Measurements from ENCODE around the gene KNDC1. TPM values are rescaled to one million over a fixed set of nuclear protein-coding genes. Genes with fewer than 3 reads are reported as not detected.
"Not testable (repeated sequence)": the region's sequence is repeated elsewhere in the genome, so short reads cannot be mapped to it uniquely, and the experiment has no call there.

KNDC1 gene
- total RNA-seq, 2 experiments from 2014 or later: not detected

DNA sequence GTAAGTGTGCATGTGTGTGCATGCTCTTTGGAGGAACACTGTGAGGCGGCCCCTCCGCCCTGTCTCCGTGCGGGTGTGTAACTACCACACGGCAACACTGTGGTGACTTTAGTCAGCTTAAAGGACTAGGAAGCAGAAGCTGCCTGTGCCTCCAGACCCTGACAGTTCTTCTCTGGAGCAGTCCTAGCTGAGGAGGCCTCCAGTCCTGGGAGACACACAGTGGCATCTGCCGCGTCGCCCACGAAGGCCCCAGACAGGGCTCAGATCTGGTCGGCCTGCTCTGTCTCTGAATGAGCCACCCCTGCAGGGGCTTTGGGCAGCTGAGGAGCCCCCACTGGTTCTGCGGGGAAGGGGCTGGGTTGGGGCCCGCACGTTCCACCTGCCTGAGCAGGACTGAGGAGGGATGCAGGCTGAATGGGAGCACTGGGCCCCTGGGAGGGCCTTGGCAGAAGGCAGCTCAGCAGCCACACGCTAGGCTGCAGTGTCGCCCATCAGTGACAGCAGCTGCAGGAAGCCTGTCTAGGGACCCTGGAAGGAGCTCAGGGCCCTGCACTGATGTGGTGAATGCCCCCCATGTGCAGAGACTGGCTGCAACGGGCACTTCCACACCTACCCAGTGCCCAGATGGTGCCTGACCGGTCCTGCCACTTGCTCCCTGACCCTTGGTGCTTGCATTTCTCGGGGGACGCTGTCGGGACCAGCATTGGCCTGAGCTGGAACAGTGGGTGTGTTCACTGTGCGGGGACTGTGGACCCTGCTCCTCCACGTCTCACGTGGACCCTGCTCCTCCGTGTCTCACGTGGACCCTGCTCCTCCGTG, 27.3 kb upstream of the KNDC1 start:
- no peak overlapping the region for H3K4me3 Mint-ChIP-seq
- H3K27me3 Mint-ChIP-seq: no peaks in the 10 kb centered on the region
- no peak overlapping the region for H3K27ac Mint-ChIP-seq
- H3K9me3 Mint-ChIP-seq: no peaks in the 10 kb centered on the region
- no peak for DNase-seq
- no peaks in the 10 kb centered on the region for H3K36me3 Mint-ChIP-seq
- no peaks in the 10 kb centered on the region for H3K4me1 Mint-ChIP-seq

DNA sequence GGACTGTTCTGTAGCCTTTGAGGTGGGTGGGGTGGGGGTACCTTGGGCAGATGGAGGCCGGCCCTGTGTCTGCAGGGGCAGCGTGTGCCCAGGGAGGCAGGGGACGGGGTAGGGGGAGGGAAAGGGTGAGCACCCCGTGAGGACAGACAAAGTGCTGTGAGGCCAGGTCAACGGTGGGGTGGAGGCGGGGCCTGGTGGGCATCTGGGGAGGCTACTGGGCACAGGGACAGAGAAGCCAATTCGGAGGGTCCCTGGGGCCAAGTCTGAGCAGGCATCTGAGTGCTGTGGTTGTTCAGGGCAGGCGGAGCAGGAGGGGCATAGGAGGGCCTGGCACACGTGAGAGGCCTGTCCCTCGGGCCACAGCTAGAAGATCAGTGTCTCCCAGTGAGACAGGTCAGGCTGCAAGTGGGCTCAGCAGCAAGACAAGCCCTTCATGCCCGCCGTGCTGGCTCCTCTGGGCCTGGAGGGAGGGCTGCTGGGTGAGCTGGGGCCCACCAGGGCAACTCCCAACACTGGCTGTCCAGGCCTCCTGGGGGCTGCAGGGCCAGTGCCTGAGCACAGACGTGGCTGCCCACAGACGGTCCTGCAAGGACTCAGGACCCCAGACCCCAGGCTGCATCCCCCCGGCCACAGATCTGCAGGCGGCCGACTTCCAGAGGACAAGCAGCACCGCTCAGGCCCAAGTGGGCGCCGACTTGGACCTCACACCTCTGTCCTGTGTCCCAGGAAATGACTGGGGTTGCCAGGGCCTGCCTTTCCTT, 26.4 kb upstream of the KNDC1 start:
- Mint-ChIP-seq H3K9me3 (no peaks in the 10 kb centered on the region), H3K36me3 (no peaks in the 10 kb centered on the region), H3K27me3 (no peaks in the 10 kb centered on the region), H3K27ac (no peak overlapping the region), H3K4me3 (no peak overlapping the region), H3K4me1 (no peaks in the 10 kb centered on the region)
- no peak for DNase-seq

DNA sequence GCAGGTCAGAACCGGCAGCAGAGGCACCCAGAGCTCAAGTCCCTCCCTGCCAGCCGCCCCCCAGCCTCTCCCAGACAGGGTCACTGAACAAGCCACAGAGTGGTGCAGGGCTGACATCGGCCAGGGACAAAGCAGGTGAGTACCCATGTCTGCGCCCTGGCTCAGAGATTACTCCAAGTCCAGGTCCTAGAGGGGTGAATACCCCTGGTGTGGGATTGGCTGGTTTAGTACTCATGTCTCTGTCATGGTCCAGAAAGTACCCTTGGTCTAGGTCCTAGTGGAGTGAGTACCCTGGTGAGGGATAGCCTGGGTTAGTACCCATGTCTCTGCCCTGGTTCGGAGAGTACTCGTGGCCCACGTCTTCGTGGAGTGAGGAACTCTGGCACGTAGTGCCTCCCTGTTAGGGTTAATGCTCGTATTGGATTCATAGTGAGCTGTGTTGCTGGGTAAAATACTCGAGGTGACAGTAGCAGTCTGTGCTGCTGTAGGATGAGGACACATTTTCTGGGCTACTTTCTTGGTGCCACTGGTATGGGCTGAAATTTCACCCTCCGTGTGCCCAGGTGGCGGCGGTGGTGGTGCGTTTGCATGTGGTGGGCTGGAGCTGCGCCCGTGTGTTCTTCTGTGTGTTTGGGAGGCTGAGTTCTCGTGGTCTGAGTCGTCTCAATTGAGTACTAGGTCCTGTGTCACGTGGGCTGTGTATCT, 25.5 kb upstream of the KNDC1 start:
- DNase-seq: no peak
- no peak overlapping the region for H3K27ac Mint-ChIP-seq
- no peaks in the 10 kb centered on the region for H3K4me1 Mint-ChIP-seq
- H3K4me3 Mint-ChIP-seq: no peak overlapping the region
- no peaks in the 10 kb centered on the region for H3K36me3 Mint-ChIP-seq
- H3K9me3 Mint-ChIP-seq: no peaks in the 10 kb centered on the region
- H3K27me3 Mint-ChIP-seq: no peaks in the 10 kb centered on the region

DNA sequence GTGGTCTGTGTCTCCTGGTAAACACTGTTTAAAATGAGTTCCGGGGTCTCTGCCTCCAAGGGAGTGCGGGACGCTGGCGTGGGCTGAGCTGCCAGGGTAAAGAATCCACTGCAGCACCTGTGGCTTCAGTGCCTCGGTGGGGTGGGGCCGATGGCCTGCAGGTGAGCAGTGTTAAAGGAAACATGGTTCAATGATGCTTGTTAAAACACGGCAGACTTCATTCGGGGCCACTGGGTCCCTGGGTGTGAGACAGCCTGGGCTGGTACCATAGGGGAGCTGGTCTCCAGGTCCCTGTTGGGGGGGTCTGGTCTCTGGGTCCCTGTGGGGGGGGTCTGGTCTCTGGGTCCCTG, 24.9 kb upstream of the KNDC1 start:
- H3K36me3 Mint-ChIP-seq: no peaks in the 10 kb centered on the region
- H3K27ac Mint-ChIP-seq: no peak overlapping the region
- no peaks in the 10 kb centered on the region for H3K9me3 Mint-ChIP-seq
- no peaks in the 10 kb centered on the region for H3K27me3 Mint-ChIP-seq
- no peaks in the 10 kb centered on the region for H3K4me1 Mint-ChIP-seq
- no peak overlapping the region for H3K4me3 Mint-ChIP-seq
- no peak for DNase-seq

DNA sequence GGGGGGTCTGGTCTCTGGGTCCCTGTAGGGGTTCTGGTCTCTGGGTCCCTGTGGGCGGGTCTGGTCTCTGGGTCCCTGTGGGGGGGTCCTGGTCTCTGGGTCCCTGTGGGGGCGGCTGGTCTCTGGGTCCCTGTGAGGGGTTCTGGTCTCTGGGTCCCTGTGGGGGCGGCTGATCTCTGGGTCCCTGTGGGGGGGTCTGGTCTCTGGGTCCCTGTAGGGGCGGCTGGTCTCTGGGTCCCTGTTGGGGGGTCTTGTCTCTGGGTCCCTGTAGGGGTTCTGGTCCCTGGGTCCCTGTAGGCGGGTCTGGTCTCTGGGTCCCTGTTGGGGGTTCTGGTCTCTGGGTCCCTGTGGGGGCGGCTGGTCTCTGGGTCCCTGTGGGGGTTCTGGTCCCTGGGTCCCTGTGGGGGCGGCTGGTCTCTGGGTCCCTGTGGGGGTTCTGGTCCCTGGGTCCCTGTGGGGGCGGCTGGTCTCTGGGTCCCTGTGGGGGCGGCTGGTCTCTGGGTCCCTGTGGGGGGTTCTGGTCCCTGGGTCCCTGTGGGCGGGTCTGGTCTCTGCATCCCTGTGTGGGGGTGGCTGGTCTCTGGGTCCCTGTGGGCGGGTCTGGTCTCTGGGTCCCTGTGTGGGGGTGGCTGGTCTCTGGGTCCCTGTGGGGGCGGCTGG, 22.4 kb upstream of the KNDC1 start:
- H3K27me3 Mint-ChIP-seq, DNase-seq, H3K4me1 Mint-ChIP-seq, H3K9me3 Mint-ChIP-seq, H3K36me3 Mint-ChIP-seq, H3K27ac Mint-ChIP-seq, H3K4me3 Mint-ChIP-seq: not testable (repeated sequence)

DNA sequence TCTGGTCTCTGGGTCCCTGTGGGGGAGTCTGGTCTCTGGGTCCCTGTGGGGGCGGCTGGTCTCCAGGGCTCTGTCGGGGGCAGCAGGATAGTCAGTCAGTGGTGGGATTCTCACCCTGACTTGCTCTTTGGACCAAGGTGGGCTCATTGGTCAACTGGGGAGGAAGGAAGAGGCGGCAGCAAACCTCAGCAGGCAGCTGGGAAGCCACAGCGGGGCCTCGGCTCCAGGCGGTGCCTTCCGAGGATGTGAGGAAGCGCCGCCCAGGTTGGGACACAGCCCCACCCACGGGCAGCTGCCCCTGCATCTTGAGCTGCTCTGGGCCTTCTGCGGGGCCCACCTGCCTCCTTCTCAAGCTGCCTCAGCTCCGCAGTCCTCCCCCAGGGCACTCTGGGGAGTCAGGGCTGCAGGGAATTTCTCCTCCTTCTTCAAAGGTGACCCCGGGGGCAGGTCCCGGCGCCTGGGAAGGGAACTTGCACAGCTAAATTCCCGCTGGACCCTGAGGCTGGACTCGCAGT, 20.4 kb upstream of the KNDC1 start:
- H3K4me3 Mint-ChIP-seq: no peak overlapping the region
- peaks cover 17% of the 10 kb centered on the region for H3K27me3 Mint-ChIP-seq
- peaks cover 5% of the 10 kb centered on the region for H3K4me1 Mint-ChIP-seq
- no peak overlapping the region for H3K27ac Mint-ChIP-seq
- DNase-seq: no peak
- H3K36me3 Mint-ChIP-seq: no peaks in the 10 kb centered on the region
- H3K9me3 Mint-ChIP-seq: no peaks in the 10 kb centered on the region

DNA sequence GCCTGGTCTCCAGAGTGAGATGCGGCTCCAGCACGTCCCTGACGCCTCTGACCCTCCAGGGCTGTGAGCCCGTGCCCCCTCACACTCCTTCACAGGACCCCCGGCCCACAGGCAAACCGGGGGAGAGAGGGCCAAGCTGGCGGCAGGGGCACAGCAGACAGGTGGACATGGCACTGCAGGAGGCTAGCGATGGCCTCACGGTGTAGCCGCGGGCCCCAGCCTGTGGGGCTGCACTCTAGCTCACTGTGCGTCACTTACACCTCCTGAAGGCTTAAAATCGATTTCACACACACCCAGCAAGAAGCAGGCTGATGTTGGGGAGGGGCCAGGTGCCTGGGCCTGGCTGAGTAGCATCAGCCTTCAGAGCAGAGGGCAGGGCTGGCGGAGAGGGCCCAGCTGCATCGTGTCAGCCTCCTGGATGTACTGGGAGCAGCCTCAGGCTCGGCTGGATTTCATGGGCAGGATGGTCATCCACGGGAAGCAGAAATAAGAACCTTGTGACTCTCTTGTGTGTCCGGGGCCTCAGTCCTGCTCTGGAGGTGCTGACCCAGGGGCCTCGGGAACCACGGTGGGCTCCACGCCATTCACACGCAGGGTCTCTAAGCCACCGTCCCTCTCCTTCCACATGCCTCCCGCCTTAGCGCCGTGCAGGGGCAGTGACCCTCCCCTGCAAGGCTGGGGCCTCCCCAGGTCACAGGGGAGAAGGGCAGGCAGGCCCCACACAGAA, 19.4 kb upstream of the KNDC1 start:
- H3K4me1 Mint-ChIP-seq: peaks cover 5% of the 10 kb centered on the region
- H3K4me3 Mint-ChIP-seq: no peak overlapping the region
- H3K9me3 Mint-ChIP-seq: no peaks in the 10 kb centered on the region
- H3K27ac Mint-ChIP-seq: no peak overlapping the region
- no peak for DNase-seq
- H3K36me3 Mint-ChIP-seq: no peaks in the 10 kb centered on the region
- H3K27me3 Mint-ChIP-seq: peaks cover 25% of the 10 kb centered on the region

DNA sequence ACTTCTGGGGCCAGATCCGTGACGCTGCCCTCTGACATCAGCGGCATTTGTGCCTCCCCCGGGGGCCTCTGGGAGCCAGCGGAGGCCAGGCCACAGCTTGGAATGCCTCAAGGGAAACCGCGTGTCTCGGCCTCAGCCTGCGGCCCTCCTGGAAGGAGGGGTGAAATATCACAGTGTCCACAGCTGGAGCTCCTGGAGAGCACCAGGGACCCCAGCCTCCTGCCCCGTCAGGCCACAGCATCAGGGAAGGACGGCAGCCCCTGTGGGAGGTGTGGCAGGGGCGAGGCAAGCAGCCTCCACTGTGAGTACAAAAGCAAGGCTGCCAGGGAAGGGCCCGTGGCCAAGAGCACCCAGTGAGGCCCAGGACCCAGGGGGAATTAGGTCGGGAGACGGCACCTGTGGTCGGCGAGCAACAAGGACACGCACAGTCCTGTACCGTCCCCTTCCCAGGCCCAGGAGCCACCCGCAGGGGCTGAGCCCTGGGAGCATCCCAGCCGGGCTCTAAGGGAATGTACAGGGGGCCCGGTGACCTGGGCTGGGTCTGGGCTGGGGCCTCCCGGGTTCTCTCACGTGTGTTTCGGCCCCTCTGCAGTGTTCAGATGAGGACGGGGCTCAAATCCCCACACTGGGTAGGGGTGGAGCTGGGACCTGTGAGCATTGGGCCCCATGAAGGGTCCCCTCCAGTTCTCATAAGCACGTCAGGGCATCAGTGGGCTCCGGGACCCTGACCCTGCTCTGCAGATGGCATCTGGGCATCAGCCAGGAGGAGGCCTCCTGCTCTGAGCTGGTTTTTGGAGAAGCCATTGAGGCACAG, 18.7 kb upstream of the KNDC1 start:
- Mint-ChIP-seq H3K27ac (no peak overlapping the region), H3K9me3 (no peaks in the 10 kb centered on the region), H3K27me3 (peaks cover 29% of the 10 kb centered on the region), H3K4me3 (no peak overlapping the region), H3K4me1 (peaks cover 5% of the 10 kb centered on the region), H3K36me3 (no peaks in the 10 kb centered on the region)
- no peak for DNase-seq

DNA sequence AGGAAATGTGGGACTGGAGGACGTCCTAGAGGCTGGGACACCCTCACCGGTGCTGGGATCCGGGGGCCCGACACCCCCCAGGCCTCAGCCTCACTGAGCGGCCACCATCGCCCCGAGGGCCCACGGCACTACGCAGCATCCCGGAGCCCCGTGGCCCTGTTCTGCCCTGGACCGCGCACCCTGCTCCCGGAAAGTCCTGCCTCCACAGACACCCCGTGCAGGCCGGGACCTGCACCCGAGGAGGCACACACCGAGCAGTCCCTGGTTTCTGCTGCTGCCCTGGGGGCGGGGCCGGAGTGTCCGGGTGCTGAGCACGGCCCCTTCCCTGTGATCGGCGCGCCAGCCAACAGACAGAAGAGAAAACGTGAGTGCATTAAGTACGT, 18.1 kb upstream of the KNDC1 start:
- no peak for DNase-seq
- peaks cover 5% of the 10 kb centered on the region for H3K4me1 Mint-ChIP-seq
- H3K27ac Mint-ChIP-seq: no peak overlapping the region
- H3K36me3 Mint-ChIP-seq: no peaks in the 10 kb centered on the region
- no peak overlapping the region for H3K4me3 Mint-ChIP-seq
- peaks cover 1% of the 10 kb centered on the region for H3K9me3 Mint-ChIP-seq
- peaks cover 35% of the 10 kb centered on the region for H3K27me3 Mint-ChIP-seq

DNA sequence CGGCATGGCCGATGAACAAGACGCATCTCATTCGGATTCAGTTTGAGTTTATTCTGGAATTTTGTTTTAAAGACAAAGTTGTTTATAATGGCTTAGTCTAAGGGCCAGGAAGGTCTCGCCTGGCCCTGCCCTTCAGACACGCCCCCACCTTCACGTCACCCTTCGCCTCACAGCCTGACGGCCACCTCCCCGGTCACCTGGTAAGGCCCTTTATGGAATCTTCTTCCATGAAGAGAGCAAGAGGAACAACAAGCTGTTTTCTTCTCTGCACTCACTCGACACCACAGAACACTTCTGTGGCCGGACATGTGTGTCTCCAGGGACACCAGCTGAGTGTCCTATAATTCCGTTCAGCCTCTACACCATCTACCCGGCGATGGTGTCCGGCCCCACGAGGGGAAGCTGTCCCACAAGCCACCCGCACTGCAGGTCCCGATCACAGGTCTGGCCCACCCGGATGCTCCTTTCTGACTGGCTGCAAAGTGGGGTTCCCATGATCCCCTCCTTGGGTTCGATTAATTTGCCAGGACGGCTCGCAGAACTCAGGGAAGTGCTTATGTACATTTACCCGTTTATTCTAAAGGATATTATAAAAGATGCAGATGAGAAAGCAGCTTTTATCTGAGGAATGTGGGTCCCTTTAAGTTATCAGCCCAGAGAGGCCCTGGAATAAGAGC, 17.4 kb upstream of the KNDC1 start:
- DNase-seq: no peak
- H3K4me3 Mint-ChIP-seq: no peak overlapping the region
- no peak overlapping the region for H3K27ac Mint-ChIP-seq
- H3K27me3 Mint-ChIP-seq: peaks cover 42% of the 10 kb centered on the region
- peaks cover 5% of the 10 kb centered on the region for H3K4me1 Mint-ChIP-seq
- no peaks in the 10 kb centered on the region for H3K36me3 Mint-ChIP-seq
- H3K9me3 Mint-ChIP-seq: peaks cover 6% of the 10 kb centered on the region

DNA sequence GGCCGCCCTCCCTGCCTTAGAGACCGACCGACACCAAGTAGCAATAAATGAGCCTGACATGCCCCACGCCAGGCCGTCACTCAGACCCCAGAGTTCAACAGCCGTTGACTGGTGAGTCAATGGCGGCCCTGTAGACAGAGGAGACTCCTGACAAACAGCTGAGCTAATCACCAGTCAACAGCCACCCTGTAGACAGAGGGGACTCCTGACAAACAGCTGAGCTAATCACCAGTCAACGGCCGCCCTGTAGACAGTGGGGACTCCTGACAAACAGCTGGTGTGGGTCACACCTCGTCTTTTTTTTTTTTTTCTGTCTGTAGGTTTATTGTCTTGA, 16.9 kb upstream of the KNDC1 start:
- no peak for DNase-seq
- H3K27ac Mint-ChIP-seq: no peak overlapping the region
- peaks cover 10% of the 10 kb centered on the region for H3K9me3 Mint-ChIP-seq
- H3K4me3 Mint-ChIP-seq: no peak overlapping the region
- H3K27me3 Mint-ChIP-seq: peaks cover 47% of the 10 kb centered on the region
- peaks cover 5% of the 10 kb centered on the region for H3K4me1 Mint-ChIP-seq
- H3K36me3 Mint-ChIP-seq: no peaks in the 10 kb centered on the region

DNA sequence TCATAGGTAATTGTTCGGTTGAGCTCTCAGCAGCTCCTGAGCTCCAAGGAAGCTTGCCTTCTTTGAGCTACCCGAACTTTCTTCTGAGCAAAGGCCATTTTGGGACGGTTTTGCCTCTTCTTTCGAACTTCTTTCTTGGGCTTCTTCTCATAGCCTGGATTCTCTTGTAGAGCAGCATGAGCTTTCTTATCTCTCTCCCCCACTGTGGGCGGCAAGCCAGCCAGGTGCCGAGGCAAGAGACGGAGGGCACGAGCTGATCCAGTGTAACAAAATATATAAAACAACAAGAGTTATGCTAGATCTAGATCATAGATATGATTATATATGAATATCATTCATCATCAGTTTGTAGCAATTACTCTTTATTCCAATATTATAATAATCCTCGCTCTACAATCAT, 16.5 kb upstream of the KNDC1 start:
- H3K27me3 Mint-ChIP-seq: peaks cover 51% of the 10 kb centered on the region
- no peak overlapping the region for H3K27ac Mint-ChIP-seq
- H3K4me3 Mint-ChIP-seq: no peak overlapping the region
- H3K9me3 Mint-ChIP-seq: peaks cover 10% of the 10 kb centered on the region
- H3K4me1 Mint-ChIP-seq: peaks cover 5% of the 10 kb centered on the region
- DNase-seq: no peak
- no peaks in the 10 kb centered on the region for H3K36me3 Mint-ChIP-seq

DNA sequence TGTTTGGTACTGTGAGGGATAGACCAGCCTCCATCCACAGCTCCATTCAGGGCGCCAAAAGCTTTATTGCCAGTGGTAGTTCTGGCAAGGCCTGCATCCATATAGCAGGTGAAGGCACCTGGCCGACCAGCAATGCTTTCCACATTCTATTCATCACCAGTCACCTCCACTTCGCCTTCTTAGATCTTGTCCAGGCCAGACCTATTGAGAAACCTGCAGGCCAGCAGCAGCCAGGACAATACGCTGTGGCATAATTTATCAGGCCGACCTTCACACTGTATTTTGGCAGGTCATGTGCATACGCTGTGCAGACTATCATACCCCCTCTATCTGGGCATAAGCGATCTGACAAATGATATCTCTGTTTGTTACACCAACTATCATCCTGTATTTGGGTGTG, 15.2 kb upstream of the KNDC1 start:
- Mint-ChIP-seq H3K27ac (no peak overlapping the region), H3K27me3 (peaks cover 63% of the 10 kb centered on the region), H3K36me3 (no peaks in the 10 kb centered on the region), H3K4me3 (no peak overlapping the region), H3K9me3 (peaks cover 10% of the 10 kb centered on the region), H3K4me1 (peaks cover 5% of the 10 kb centered on the region)
- DNase-seq: no peak
